ENCODE data around the gene NRN1L.

GRCh38 chr16:67872131-67872630 lies 12.5 kb upstream of the NRN1L start:
- TF ChIP-seq POLR2AphosphoS5 (IDR thresholded peaks at IDR 0.05; ENCODE audit: low read depth, low read length) = no peak
- no peak for TF ChIP-seq FOXP2 (optimal IDR thresholded peaks at IDR 0.05; ENCODE audit: borderline replicate concordance, extremely low read depth, extremely low read length, insufficient read depth)
- TF ChIP-seq REST (IDR thresholded peaks at IDR 0.05; ENCODE audit: insufficient read depth in 1 of 2, low read depth in 2 of 2, low read length in 2 of 2) = no peak
- TF ChIP-seq TAF1 (IDR thresholded peaks at IDR 0.05; ENCODE audit: borderline replicate concordance, insufficient read depth, low read length) = no peak
- no peak for TF ChIP-seq SIN3A (IDR thresholded peaks at IDR 0.05; ENCODE audit: borderline replicate concordance, insufficient read depth, low read length)
